Sigmoid colon (tissue), 7 donors: Measurements from ENCODE around the gene GFOD2. TPM values are rescaled to one million over a fixed set of nuclear protein-coding genes. Genes with fewer than 3 reads are reported as not detected.

ENCODE experiments used
- polyA plus RNA-seq, 3 donors: library from polyadenylated mRNA; stranded (reverse); fragments of 200-250 nt; gene quantifications; one replicate each; pipeline ENCODE4 v1.2.3, GENCODE V29; 2013
- total RNA-seq, 4 donors: library from RNA; depleted of rRNA; stranded (reverse); fragments of >200 nt; gene quantifications; one replicate each; pipeline ENCODE4 v1.1.0, GENCODE V29; 2016
- donor health status: healthy with polysubstance abuse.
- donor health status: Bipolar disorder and iron deficiency.
- donor health status: healthy.

Gene GFOD2
- total and polyA plus RNA-seq, 7 donors, result 8.1 to 19.5 (median 13.8) TPM

Other genes starting within 250 kb of the GFOD2 start
- gene ATP6V0D1, start 238.2 kb downstream of the GFOD2 start, total RNA-seq, result 100 to 1,000 TPM in 2 of 4 donors, 10 to 100 TPM in 2; 70.3 to 112 (median 93.6) TPM
- gene ATP6V0D1, start 238.2 kb downstream of the GFOD2 start, polyA plus RNA-seq, result 100 to 1,000 TPM; 214 to 287 (median 231) TPM
- not detected for gene AGRP, start 235.8 kb downstream of the GFOD2 start, total RNA-seq
- not detected for gene AGRP, start 235.8 kb downstream of the GFOD2 start, polyA plus RNA-seq
- gene RIPOR1, start 190.5 kb downstream of the GFOD2 start, total RNA-seq, result 10 to 100 TPM; 23.9 to 60.9 (median 35.2) TPM
- 10 to 100 TPM; 10.2 to 26.7 (median 11.8) TPM for gene RIPOR1, start 190.5 kb downstream of the GFOD2 start, polyA plus RNA-seq
- gene CTCF, start 156.8 kb downstream of the GFOD2 start, total RNA-seq, result 10 to 100 TPM; 29.2 to 45.7 (median 35.8) TPM
- gene CTCF, start 156.8 kb downstream of the GFOD2 start, polyA plus RNA-seq, result 10 to 100 TPM; 25.8 to 28.8 (median 27.5) TPM
- gene CARMIL2, start 74.2 kb downstream of the GFOD2 start, total RNA-seq, result 1 to 10 TPM in 1 of 4 donors, under 1 TPM in 3; 0.36 to 1.5 (median 0.75) TPM
- gene CARMIL2, start 74.2 kb downstream of the GFOD2 start, polyA plus RNA-seq, result 10 to 100 TPM in 1 of 3 donors, under 1 TPM in 1, not detected in 1; 0.23 to 20.7 TPM
- 10 to 100 TPM; 13.9 to 20.6 (median 18.7) TPM for gene ACD, start 59.1 kb downstream of the GFOD2 start, total RNA-seq
- 10 to 100 TPM in 1 of 3 donors, 1 to 10 TPM in 2; 7.4 to 19.3 (median 9.6) TPM for gene ACD, start 59.1 kb downstream of the GFOD2 start, polyA plus RNA-seq
- 10 to 100 TPM; 12.8 to 16.6 (median 14.0) TPM for gene PARD6A, start 58.4 kb downstream of the GFOD2 start, total RNA-seq
- 1 to 10 TPM; 4.2 to 8.3 (median 4.4) TPM for gene PARD6A, start 58.4 kb downstream of the GFOD2 start, polyA plus RNA-seq
- gene ENKD1, start 52.6 kb downstream of the GFOD2 start, total RNA-seq, result 10 to 100 TPM; 21.0 to 27.0 (median 23.2) TPM
- 10 to 100 TPM in 1 of 3 donors, 1 to 10 TPM in 2; 6.9 to 16.2 (median 9.0) TPM for gene ENKD1, start 52.6 kb downstream of the GFOD2 start, polyA plus RNA-seq
- gene C16orf86, start 52.5 kb downstream of the GFOD2 start, total RNA-seq, result 10 to 100 TPM in 3 of 4 donors, 1 to 10 TPM in 1; 8.6 to 26.1 (median 21.9) TPM
- gene C16orf86, start 52.5 kb downstream of the GFOD2 start, polyA plus RNA-seq, result 1 to 10 TPM in 2 of 3 donors, under 1 TPM in 1; 0.46 to 5.0 (median 1.8) TPM
- 1 to 10 TPM; 7.1 to 10.0 (median 7.6) TPM for gene RANBP10, start 87.2 kb upstream of the GFOD2 start, total RNA-seq
- 10 to 100 TPM in 1 of 3 donors, 1 to 10 TPM in 2; 4.2 to 15.5 (median 4.6) TPM for gene RANBP10, start 87.2 kb upstream of the GFOD2 start, polyA plus RNA-seq
- gene TSNAXIP1, start 87.6 kb upstream of the GFOD2 start, total RNA-seq, result 1 to 10 TPM; 1.1 to 2.9 (median 1.8) TPM
- gene TSNAXIP1, start 87.6 kb upstream of the GFOD2 start, polyA plus RNA-seq, result under 1 TPM in 2 of 3 donors, not detected in 1; 0.60 to 0.92 TPM
- gene THAP11, start 123.0 kb upstream of the GFOD2 start, total RNA-seq, result 10 to 100 TPM; 63.9 to 85.6 (median 75.2) TPM
- 10 to 100 TPM; 16.2 to 23.4 (median 20.8) TPM for gene THAP11, start 123.0 kb upstream of the GFOD2 start, polyA plus RNA-seq
- gene NUTF2, start 127.6 kb upstream of the GFOD2 start, total RNA-seq, result 100 to 1,000 TPM in 1 of 4 donors, 10 to 100 TPM in 3; 50.8 to 106 (median 85.4) TPM
- gene NUTF2, start 127.6 kb upstream of the GFOD2 start, polyA plus RNA-seq, result 100 to 1,000 TPM in 1 of 3 donors, 10 to 100 TPM in 2; 93.8 to 115 (median 99.7) TPM
- gene CENPT, start 128.4 kb upstream of the GFOD2 start, total RNA-seq, result 10 to 100 TPM; 27.5 to 53.7 (median 41.8) TPM
- 10 to 100 TPM in 2 of 3 donors, 1 to 10 TPM in 1; 9.6 to 38.3 (median 19.0) TPM for gene CENPT, start 128.4 kb upstream of the GFOD2 start, polyA plus RNA-seq
- 10 to 100 TPM; 24.5 to 42.4 (median 32.2) TPM for gene EDC4, start 153.7 kb upstream of the GFOD2 start, total RNA-seq
- gene EDC4, start 153.7 kb upstream of the GFOD2 start, polyA plus RNA-seq, result 10 to 100 TPM; 28.8 to 48.9 (median 42.3) TPM
- not detected for gene NRN1L, start 165.6 kb upstream of the GFOD2 start, total RNA-seq
- 1 to 10 TPM in 1 of 3 donors, not detected in 2; 1.1 TPM for gene NRN1L, start 165.6 kb upstream of the GFOD2 start, polyA plus RNA-seq
- 10 to 100 TPM; 13.9 to 20.8 (median 17.2) TPM for gene PSKH1, start 173.9 kb upstream of the GFOD2 start, total RNA-seq
- 10 to 100 TPM; 22.2 to 29.2 (median 26.8) TPM for gene PSKH1, start 173.9 kb upstream of the GFOD2 start, polyA plus RNA-seq
- 1 to 10 TPM in 1 of 4 donors, under 1 TPM in 2, not detected in 1; 0.71 to 1.7 (median 0.82) TPM for gene CTRL, start 212.5 kb upstream of the GFOD2 start, total RNA-seq
- 1 to 10 TPM in 1 of 3 donors, not detected in 2; 2.1 TPM for gene CTRL, start 212.5 kb upstream of the GFOD2 start, polyA plus RNA-seq
- 10 to 100 TPM; 37.1 to 61.0 (median 42.5) TPM for gene PSMB10, start 217.5 kb upstream of the GFOD2 start, total RNA-seq
- gene PSMB10, start 217.5 kb upstream of the GFOD2 start, polyA plus RNA-seq, result 100 to 1,000 TPM; 170 to 200 (median 183) TPM
- gene LCAT, start 224.8 kb upstream of the GFOD2 start, total RNA-seq, result 10 to 100 TPM; 10.4 to 31.0 (median 15.2) TPM
- gene LCAT, start 224.8 kb upstream of the GFOD2 start, polyA plus RNA-seq, result 1 to 10 TPM in 2 of 3 donors, under 1 TPM in 1; 0.60 to 5.5 (median 1.6) TPM
- 10 to 100 TPM; 27.6 to 77.0 (median 45.6) TPM for gene SLC12A4, start 249.3 kb upstream of the GFOD2 start, total RNA-seq
- 10 to 100 TPM in 1 of 3 donors, 1 to 10 TPM in 2; 3.0 to 13.3 (median 3.2) TPM for gene SLC12A4, start 249.3 kb upstream of the GFOD2 start, polyA plus RNA-seq